Left ventricle myocardium inferior (tissue), 1 donor: ENCODE data around the gene BCAS3. TPM values are rescaled to one million over a fixed set of nuclear protein-coding genes. Genes with fewer than 3 reads are reported as not detected.

ENCODE experiments used
- DNase-seq: peaks from one replicate; pipeline ENCODE4 v3.0.0-alpha.2; 2020
- H3K27ac ChIP-seq: fragments of 200-600 bp; replicated peaks from 2 replicates; pipeline ENCODE4 v1.8.0; 2021
- H3K27me3 ChIP-seq: fragments of 200-600 bp; 2 replicates; pipeline ENCODE4 v1.8.0; 2021; ENCODE audit warnings: low read depth
- H3K36me3 ChIP-seq: fragments of 200-600 bp; 2 replicates; pipeline ENCODE4 v1.8.0; 2021
- H3K4me1 ChIP-seq: fragments of 200-600 bp; 2 replicates; pipeline ENCODE4 v1.8.0; 2021
- H3K4me3 ChIP-seq: fragments of 200-600 bp; 2 replicates; pipeline ENCODE4 v1.8.0; 2021; ENCODE audit warnings: mild to moderate bottlenecking, moderate library complexity
- H3K9me3 ChIP-seq: fragments of 200-600 bp; replicated peaks from 2 replicates; pipeline ENCODE4 v1.8.0; 2021
- intact Hi-C: fragments of 100-400 bp; cut with micrococcal nuclease; formaldehyde crosslinking; loops from one replicate; pipeline ENCODE4 v1.11.0; 2022
- total RNA-seq: library from RNA; stranded (reverse); fragmentation: NEBNext Ultra II Directional; extraction: Animal tissue kit (Norgen Biotek cat#: 25700); gene quantifications from one replicate; pipeline ENCODE4 v1.2.1, GENCODE V29; 2021
- TF ChIP-seq, protein P1 (sequence below): fragments of 200-600 bp; IDR thresholded peaks from 2 replicates; pipeline ENCODE4 v1.8.0; 2021; ENCODE audit warnings: antibody characterized with exemption, mild to moderate bottlenecking, borderline replicate concordance
- donor health status: DM: no; HTN: yes; CAD: no; lungs with severe emphysema.

Gene BCAS3
- total RNA-seq, 1 donor from 2014 or later, result 16.5 TPM

- H3K4me1 ChIP-seq, result peaks cover 28% of the 10 kb centered on the region
- intact Hi-C loops, result no loop called here
- TF ChIP-seq, protein P1, sequence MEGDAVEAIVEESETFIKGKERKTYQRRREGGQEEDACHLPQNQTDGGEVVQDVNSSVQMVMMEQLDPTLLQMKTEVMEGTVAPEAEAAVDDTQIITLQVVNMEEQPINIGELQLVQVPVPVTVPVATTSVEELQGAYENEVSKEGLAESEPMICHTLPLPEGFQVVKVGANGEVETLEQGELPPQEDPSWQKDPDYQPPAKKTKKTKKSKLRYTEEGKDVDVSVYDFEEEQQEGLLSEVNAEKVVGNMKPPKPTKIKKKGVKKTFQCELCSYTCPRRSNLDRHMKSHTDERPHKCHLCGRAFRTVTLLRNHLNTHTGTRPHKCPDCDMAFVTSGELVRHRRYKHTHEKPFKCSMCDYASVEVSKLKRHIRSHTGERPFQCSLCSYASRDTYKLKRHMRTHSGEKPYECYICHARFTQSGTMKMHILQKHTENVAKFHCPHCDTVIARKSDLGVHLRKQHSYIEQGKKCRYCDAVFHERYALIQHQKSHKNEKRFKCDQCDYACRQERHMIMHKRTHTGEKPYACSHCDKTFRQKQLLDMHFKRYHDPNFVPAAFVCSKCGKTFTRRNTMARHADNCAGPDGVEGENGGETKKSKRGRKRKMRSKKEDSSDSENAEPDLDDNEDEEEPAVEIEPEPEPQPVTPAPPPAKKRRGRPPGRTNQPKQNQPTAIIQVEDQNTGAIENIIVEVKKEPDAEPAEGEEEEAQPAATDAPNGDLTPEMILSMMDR, result no peak
- H3K36me3 ChIP-seq, result no peaks in the 10 kb centered on the region
- no peaks in the 10 kb centered on the region for H3K27me3 ChIP-seq
- no peak overlapping the region for H3K4me3 ChIP-seq
- no peaks in the 10 kb centered on the region for H3K9me3 ChIP-seq
- peak overlapping the region; percentile 70 for H3K27ac ChIP-seq
- DNase-seq, result no peak
These were observed 540.8 kb downstream of the BCAS3 start for GRCh38 chr17:61218438-61218837.

GRCh38 chr17:61219460-61219859 lies 541.8 kb downstream of the BCAS3 start:
- H3K9me3 ChIP-seq, result no peaks in the 10 kb centered on the region
- TF ChIP-seq, protein P1, result no peak
- peak; percentile 19 for DNase-seq
- H3K27ac ChIP-seq, result peak overlapping the region; percentile 70
- H3K4me3 ChIP-seq, result no peak overlapping the region
- intact Hi-C loops, result no loop called here
- H3K36me3 ChIP-seq, result no peaks in the 10 kb centered on the region
- H3K27me3 ChIP-seq, result no peaks in the 10 kb centered on the region
- H3K4me1 ChIP-seq, result peaks cover 28% of the 10 kb centered on the region

GRCh38 chr17:61221181-61221580 lies 543.5 kb downstream of the BCAS3 start:
- Histone ChIP-seq H3K9me3 (no peaks in the 10 kb centered on the region), H3K36me3 (no peaks in the 10 kb centered on the region), H3K27me3 (no peaks in the 10 kb centered on the region), H3K27ac (no peak overlapping the region), H3K4me1 (peaks cover 28% of the 10 kb centered on the region), H3K4me3 (no peak overlapping the region)
- TF ChIP-seq, protein P1, result no peak
- DNase-seq, result no peak
- intact Hi-C loops, result no loop called here

GRCh38 chr17:61221597-61222471 lies 544.2 kb downstream of the BCAS3 start:
- intact Hi-C loops, result no loop called here
- no peaks in the 10 kb centered on the region for H3K27me3 ChIP-seq
- no peak overlapping the region for H3K4me3 ChIP-seq
- TF ChIP-seq, protein P1, result no peak
- H3K36me3 ChIP-seq, result no peaks in the 10 kb centered on the region
- no peak overlapping the region for H3K27ac ChIP-seq
- H3K9me3 ChIP-seq, result no peaks in the 10 kb centered on the region
- DNase-seq, result no peak
- H3K4me1 ChIP-seq, result peaks cover 28% of the 10 kb centered on the region

DNA sequence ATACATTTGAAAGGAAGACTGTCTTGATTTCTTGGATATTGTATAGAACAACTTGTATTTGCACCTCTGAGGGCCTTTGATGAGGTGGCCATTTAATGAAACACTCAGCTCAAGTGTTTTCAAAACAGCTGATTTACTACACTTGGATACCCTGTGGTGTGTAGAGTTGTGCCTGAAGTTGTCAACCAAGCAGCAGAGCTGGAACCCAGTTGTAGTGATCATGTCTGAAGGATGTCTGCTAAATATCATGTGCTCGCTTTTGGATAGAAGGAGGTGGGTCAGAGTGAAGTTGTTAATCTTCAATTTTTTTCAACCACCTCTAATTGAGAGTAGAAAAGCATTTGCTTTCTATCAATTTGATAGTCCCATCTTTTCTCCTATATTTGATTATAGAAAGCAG lies 546.1 kb downstream of the BCAS3 start:
- intact Hi-C loops, result no loop called here
- TF ChIP-seq, protein P1, result no peak
- peaks cover 12% of the 10 kb centered on the region for H3K4me1 ChIP-seq
- H3K9me3 ChIP-seq, result no peaks in the 10 kb centered on the region
- H3K27me3 ChIP-seq, result no peaks in the 10 kb centered on the region
- no peak for DNase-seq
- no peak overlapping the region for H3K4me3 ChIP-seq
- H3K27ac ChIP-seq, result no peak overlapping the region
- H3K36me3 ChIP-seq, result no peaks in the 10 kb centered on the region
